Neural cell (in vitro differentiated cells): ENCODE data around the gene AGBL1. TPM values are rescaled to one million over a fixed set of nuclear protein-coding genes. Genes with fewer than 3 reads are reported as not detected.

ENCODE experiments used
- H2AFZ ChIP-seq: fragments of 200-600, 300-800 bp; sonication (generic), shearing (Covaris generic); 2 replicates; pipeline ENCODE4 v1.6.0; 2014; ENCODE audit warnings: low read depth, mild to moderate bottlenecking, antibody characterized with exemption, low read length, moderate library complexity
- H3F3A ChIP-seq: fragments of 200-600 bp; shearing (Covaris generic); 2 replicates; pipeline ENCODE4 v1.6.1; 2016; ENCODE audit warnings: mild to moderate bottlenecking, moderate library complexity, mixed read lengths, antibody characterized with exemption, low read length; ENCODE audit not compliant: insufficient read depth, poor library complexity, severe bottlenecking
- H3K27ac ChIP-seq: fragments of 200-600, 300-800 bp; sonication (generic), shearing (Covaris generic); 2 replicates; pipeline ENCODE4 v1.5.1; 2014; ENCODE audit warnings: mild to moderate bottlenecking, low read length, moderate library complexity
- H3K27me3 ChIP-seq: fragments of 300-800, 200-600 bp; sonication (generic), shearing (Covaris generic); 2 replicates; pipeline ENCODE4 v1.6.0; 2014; ENCODE audit warnings: mild to moderate bottlenecking, low read depth, low read length, moderate library complexity; ENCODE audit not compliant: insufficient read depth
- H3K36me3 ChIP-seq: fragments of 300-800, 200-600 bp; sonication (generic), shearing (Covaris generic); 2 replicates; pipeline ENCODE4 v1.5.1; 2014; ENCODE audit warnings: mild to moderate bottlenecking, antibody characterized with exemption, low read length, moderate library complexity; ENCODE audit not compliant: insufficient read depth
- H3K4me2 ChIP-seq: fragments of 300-800, 200-600 bp; sonication (generic), shearing (Covaris generic); 2 replicates; pipeline ENCODE4 v1.6.0; 2014; ENCODE audit warnings: mild to moderate bottlenecking, low read length
- H3K4me3 ChIP-seq: fragments of 300-800, 200-600 bp; sonication (generic), shearing (Covaris generic); 2 replicates; pipeline ENCODE4 v1.5.1; 2014; ENCODE audit warnings: mild to moderate bottlenecking, low read length, moderate library complexity
- H3K79me2 ChIP-seq: fragments of 200-600 bp; shearing (Covaris generic); replicated peaks from 2 replicates; pipeline ENCODE4 v1.6.0; 2014; ENCODE audit warnings: mild to moderate bottlenecking, low read length, moderate library complexity; ENCODE audit not compliant: insufficient read depth
- H3K9ac ChIP-seq: fragments of 300-800, 200-600 bp; sonication (generic), shearing (Covaris generic); 2 replicates; pipeline ENCODE4 v1.6.1; 2016; ENCODE audit warnings: mild to moderate bottlenecking, low read length, mixed read lengths
- H3K9me2 ChIP-seq: fragments of 200-600 bp; shearing (Covaris generic); 2 replicates; pipeline ENCODE4 v1.6.1; 2016; ENCODE audit warnings: mild to moderate bottlenecking, low read length, mixed read lengths; ENCODE audit not compliant: insufficient read depth
- H3K9me3 ChIP-seq: fragments of 200-600, 300-800 bp; sonication (generic), shearing (Covaris generic); 2 replicates; pipeline ENCODE4 v1.6.1; 2016; ENCODE audit warnings: mild to moderate bottlenecking, mixed run types, low read length, moderate library complexity, mixed read lengths
- H4K20me1 ChIP-seq: fragments of 200-600 bp; shearing (Covaris generic); 2 replicates; pipeline ENCODE4 v1.6.1; 2016; ENCODE audit warnings: mild to moderate bottlenecking, mixed run types; ENCODE audit not compliant: insufficient read depth
- CTCF ChIP-seq: fragments of 450-650 bp; IDR thresholded peaks from 2 replicates; pipeline ENCODE4 v1.5.1; 2014; ENCODE audit warnings: antibody characterized with exemption, mild to moderate bottlenecking, moderate library complexity; ENCODE audit not compliant: poor library complexity, severe bottlenecking
- EP300 ChIP-seq: fragments of 450-650 bp; conservative IDR thresholded peaks from 2 replicates; pipeline ENCODE4 v1.6.1; 2014; ENCODE audit warnings: antibody characterized with exemption, mild to moderate bottlenecking, moderate library complexity; ENCODE audit not compliant: poor library complexity, severe bottlenecking
- POLR2AphosphoS5 ChIP-seq: IDR thresholded peaks from 2 replicates; pipeline ENCODE4 v1.6.1; 2012
- REST ChIP-seq: IDR thresholded peaks from 2 replicates; pipeline ENCODE4 v1.6.1; 2012; ENCODE audit warnings: borderline replicate concordance
- SMC3 ChIP-seq: fragments of 450-650 bp; conservative IDR thresholded peaks from 2 replicates; pipeline ENCODE4 v1.6.1; 2014; ENCODE audit warnings: antibody characterized with exemption, mild to moderate bottlenecking, moderate library complexity; ENCODE audit not compliant: poor library complexity
- TAF1 ChIP-seq: IDR thresholded peaks from 2 replicates; pipeline ENCODE4 v1.6.1; 2012; ENCODE audit warnings: low read depth
- polyA plus RNA-seq: library from polyadenylated mRNA; depleted of rRNA; stranded (reverse); fragments of >200 nt; gene quantifications from 2 replicates; pipeline ENCODE4 v1.2.3, GENCODE V29; 2014

The AGBL1 gene
- polyA plus RNA-seq, 1 donor from 2014 or later: 0.12 TPM

- Histone ChIP-seq H3K27me3 (no peaks in the 10 kb centered on the region), H3K27ac (peak overlapping the region; percentile 15), H3K9ac (no peak overlapping the region), H3K4me2 (peak overlapping the region; percentile 14), H3K4me3 (no peak overlapping the region), H3K79me2 (no peaks in the 10 kb centered on the region), H3F3A (no peaks in the 10 kb centered on the region), H3K9me3 (no peaks in the 10 kb centered on the region), H3K36me3 (no peaks in the 10 kb centered on the region), H3K9me2 (no peaks in the 10 kb centered on the region), H2AFZ (no peak overlapping the region), H4K20me1 (no peaks in the 10 kb centered on the region)
- TF ChIP-seq CTCF (no peak), REST (no peak)
Observed at GRCh38 chr15:86312486-86312885, 232.8 kb downstream of the AGBL1 start.

- H3K9ac ChIP-seq: peak overlapping the region; percentile 42
- H3F3A ChIP-seq: no peaks in the 10 kb centered on the region
- no peaks in the 10 kb centered on the region for H3K9me3 ChIP-seq
- H3K27me3 ChIP-seq: no peaks in the 10 kb centered on the region
- no peak overlapping the region for H2AFZ ChIP-seq
- H3K36me3 ChIP-seq: no peaks in the 10 kb centered on the region
- H3K79me2 ChIP-seq: no peaks in the 10 kb centered on the region
- peak overlapping the region; percentile 39 for H3K27ac ChIP-seq
- no peaks in the 10 kb centered on the region for H3K9me2 ChIP-seq
- H3K4me3 ChIP-seq: no peak overlapping the region
- no peaks in the 10 kb centered on the region for H4K20me1 ChIP-seq
- TF ChIP-seq POLR2AphosphoS5 (no peak), SMC3 (no peak), CTCF (no peak), TAF1 (no peak)
- no peak overlapping the region for H3K4me2 ChIP-seq
Observed at GRCh38 chr15:86316216-86316615, 236.5 kb downstream of the AGBL1 start.

- Histone ChIP-seq H3K4me2 (no peak overlapping the region), H2AFZ (peak overlapping the region; percentile 28), H3K27me3 (no peaks in the 10 kb centered on the region), H3K79me2 (no peaks in the 10 kb centered on the region), H3K9ac (peak overlapping the region; percentile 42), H4K20me1 (no peaks in the 10 kb centered on the region), H3K27ac (peak overlapping the region; percentile 39), H3K9me2 (no peaks in the 10 kb centered on the region), H3K9me3 (no peaks in the 10 kb centered on the region), H3K4me3 (no peak overlapping the region), H3K36me3 (no peaks in the 10 kb centered on the region), H3F3A (no peaks in the 10 kb centered on the region)
- TF ChIP-seq CTCF (no peak), EP300 (peak; percentile 62)
Observed at GRCh38 chr15:86316726-86317383, 237.2 kb downstream of the AGBL1 start.
